ACHN (cell line): ENCODE data around the gene HDAC7.

Source experiments
- DNase-seq: peaks from one replicate; pipeline ENCODE4 v3.0.0-alpha.2; 2015
- in situ Hi-C: cut with HindIII; loops from 2 replicates; pipeline ENCODE4 v1.10.0; 2017; ENCODE audit warnings: low sequenced_read_pairs, low pct_ligation_motif_present, low pct_unique_long_range_greater_than_20kb

Gene HDAC7

GRCh38 chr12:47775100-47775911 lies 44.4 kb downstream of the HDAC7 start:
- in situ Hi-C loops, result loop anchor here (10.0 kb wide), 1 partner anchor 61 kb away; no protein-coding TSS in a partner anchor
- DNase-seq, result peak; percentile 53

DNA sequence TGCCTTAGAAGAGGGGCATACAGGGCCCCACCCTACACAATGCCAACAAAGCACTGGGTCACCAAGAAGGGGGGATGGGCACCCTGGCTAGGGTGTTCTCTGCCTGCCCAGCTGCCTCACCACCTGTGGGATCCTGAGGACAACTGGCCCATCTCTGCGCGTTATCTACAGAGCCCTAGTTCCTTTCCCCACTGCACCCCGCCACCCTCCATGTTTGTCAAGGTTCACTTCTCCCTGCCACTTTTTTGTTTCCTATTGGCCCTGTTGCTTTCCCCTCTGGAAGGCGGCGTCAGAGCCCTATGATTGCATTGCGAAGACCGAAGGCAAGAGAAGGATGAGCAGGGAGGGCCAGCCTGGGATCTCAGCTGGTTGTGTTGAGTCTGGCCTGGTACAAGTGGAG lies 45.0 kb downstream of the HDAC7 start:
- in situ Hi-C loops, result loop anchor here (10.0 kb wide), 1 partner anchor 60 kb away; no protein-coding TSS in a partner anchor
- DNase-seq, result no peak

DNA sequence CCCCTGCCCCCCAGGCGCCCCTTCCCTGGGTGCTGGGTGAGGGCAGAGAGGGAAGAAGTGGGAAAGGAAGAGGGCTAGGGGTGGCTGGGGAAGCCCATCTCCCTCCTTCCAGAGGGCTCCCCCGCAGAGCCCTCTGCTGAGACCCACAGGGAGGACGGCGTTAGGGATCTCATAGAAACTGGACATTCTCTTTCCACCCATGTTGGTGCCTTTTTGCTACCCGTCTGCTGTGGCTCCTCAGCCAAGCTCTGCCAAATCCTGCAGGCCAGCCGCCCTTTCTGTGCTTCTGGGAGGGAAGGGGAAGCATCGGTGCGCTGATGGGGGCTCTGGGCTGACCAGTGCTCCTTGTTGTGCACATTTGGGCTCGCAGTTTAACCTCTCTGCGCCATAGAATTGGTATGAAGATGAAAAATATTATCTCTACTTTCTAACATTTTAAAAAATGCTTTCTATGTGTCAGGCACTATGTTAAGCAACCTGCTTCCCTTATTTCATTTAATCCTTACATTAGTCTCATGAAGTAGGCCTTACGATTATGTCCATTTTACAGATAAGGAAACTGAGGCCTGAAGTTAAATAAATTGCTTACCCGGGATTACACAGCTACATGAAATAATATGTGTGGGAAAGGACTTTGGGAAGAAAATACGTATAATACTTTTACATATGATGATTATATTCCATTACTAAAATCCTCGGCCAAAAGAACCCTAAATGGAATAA lies 45.7 kb downstream of the HDAC7 start:
- in situ Hi-C loops, result loop anchor here (10.0 kb wide), 1 partner anchor 59 kb away; no protein-coding TSS in a partner anchor

DNA sequence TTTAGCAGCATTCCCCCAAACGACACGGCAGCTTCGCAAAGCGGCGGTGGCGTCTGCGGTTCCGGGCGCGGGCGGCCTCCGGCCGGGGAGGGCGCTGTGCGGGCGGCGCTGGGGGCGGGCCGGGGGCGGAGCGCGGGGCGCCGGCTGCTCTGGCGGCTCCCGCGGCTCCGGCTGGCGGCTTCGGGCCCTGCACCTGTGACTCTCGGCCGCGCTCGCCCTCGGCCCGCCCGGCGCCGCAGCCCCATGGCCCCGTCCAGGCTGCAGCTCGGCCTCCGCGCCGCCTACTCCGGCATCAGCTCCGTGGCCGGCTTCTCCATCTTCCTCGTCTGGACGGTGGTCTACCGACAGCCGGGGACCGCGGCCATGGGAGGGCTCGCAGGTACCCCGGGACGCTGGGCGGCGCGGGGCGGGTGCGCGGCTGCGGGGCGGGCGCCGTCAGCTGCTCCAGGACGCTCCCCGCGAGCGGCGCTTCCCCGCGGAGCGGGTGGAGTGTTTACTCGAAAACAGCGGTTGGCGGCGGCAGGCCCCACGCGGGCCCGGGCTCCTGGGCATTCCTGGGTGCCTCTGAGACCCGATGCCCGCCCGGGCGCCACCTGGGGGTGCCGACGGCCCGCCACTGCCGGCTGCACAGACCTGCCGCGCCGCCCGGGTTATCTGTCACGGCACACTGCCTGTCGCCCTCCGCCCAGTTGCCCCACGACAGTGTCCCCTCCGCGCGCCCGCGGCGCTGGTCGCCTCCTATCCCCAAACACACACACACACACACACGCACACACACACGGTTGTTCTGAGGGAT lies 46.4 kb downstream of the HDAC7 start, which contains the start of gene SLC48A1:
Gene SLC48A1, plus strand, starts transcription at position 177 of the 796 bp plus-strand sequence. Its CDS starts 67 bp downstream, at position 244.
- peak; percentile 81 for DNase-seq

More for the DNA sequence above, 45.7 kb downstream of the HDAC7 start:
- DNase-seq, result no peak

GRCh38 chr12:47772738-47773061 lies 47.0 kb downstream of the HDAC7 start:
- in situ Hi-C loops, result loop anchor here (10.0 kb wide), 1 partner anchor 58 kb away; no protein-coding TSS in a partner anchor
- no peak for DNase-seq

More for the DNA sequence above, 46.4 kb downstream of the HDAC7 start, which contains the start of gene SLC48A1:
- in situ Hi-C loops, result loop anchor here (10.0 kb wide), 1 partner anchor 58 kb away; no protein-coding TSS in a partner anchor

DNA sequence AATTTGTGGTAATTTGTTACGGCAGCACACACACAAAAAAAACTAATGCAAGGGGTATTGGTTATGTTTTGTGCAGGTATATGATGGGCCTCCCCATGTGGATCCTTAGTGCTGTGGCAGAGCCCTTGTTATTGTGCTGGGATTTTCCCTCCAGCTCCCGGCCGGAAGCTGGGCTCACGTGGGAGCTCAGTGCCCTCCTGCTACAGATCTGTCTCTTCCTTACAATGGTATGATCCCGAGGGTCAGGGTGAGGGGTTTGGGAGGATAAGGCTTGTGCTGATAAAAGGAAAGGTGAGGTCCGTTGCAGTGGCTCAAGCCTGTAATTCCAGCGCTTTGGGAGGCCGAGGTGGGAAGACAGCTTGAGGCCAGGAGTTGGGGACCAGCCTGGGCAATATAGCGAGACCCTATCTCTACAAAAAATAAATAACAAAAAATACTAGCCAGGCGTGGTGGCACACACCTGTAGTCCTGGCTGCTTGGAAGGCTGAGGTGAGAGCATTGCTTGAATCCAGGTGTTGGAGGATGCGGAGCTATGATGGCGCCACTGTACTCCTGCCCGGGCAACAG lies 47.5 kb downstream of the HDAC7 start:
- DNase-seq, result no peak
- in situ Hi-C loops, result loop anchor here (10.0 kb wide), 1 partner anchor 57 kb away; no protein-coding TSS in a partner anchor

GRCh38 chr12:47771304-47771703 lies 48.4 kb downstream of the HDAC7 start:
- no peak for DNase-seq
- in situ Hi-C loops, result loop anchor here (10.0 kb wide), 1 partner anchor 57 kb away; no protein-coding TSS in a partner anchor

DNA sequence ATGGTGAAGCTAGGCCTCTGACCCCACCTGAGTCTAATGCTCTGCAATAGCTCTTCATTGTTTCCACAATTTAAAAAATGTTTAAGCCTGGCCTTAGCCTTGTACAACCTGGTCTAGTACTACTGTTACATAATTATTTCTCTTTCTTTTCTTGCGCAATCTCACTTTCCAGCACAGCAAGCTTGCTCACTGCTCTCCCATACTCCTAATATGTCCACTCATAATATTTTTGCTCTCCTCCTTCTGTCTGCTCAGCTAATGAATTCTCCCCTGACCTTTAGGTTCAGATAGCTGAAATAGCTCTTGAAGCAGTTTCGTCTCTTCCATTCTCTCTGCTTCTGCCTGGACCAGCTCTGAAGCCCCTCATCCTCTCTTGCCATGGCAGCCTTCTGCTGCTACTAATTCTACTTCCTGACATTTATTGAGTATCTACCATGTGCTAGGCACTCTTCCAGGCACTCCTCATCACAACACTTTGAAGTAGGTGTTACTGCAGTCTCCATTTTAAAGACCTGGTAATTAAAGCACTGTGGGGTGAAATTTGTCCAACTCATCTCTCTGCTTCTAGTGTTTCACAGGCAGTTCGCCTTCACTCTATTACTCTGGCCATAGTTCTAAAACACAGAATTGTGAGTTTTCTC lies 49.5 kb downstream of the HDAC7 start:
- in situ Hi-C loops, result loop anchor here (10.0 kb wide), 1 partner anchor 55 kb away; no protein-coding TSS in a partner anchor
- no peak for DNase-seq

DNA sequence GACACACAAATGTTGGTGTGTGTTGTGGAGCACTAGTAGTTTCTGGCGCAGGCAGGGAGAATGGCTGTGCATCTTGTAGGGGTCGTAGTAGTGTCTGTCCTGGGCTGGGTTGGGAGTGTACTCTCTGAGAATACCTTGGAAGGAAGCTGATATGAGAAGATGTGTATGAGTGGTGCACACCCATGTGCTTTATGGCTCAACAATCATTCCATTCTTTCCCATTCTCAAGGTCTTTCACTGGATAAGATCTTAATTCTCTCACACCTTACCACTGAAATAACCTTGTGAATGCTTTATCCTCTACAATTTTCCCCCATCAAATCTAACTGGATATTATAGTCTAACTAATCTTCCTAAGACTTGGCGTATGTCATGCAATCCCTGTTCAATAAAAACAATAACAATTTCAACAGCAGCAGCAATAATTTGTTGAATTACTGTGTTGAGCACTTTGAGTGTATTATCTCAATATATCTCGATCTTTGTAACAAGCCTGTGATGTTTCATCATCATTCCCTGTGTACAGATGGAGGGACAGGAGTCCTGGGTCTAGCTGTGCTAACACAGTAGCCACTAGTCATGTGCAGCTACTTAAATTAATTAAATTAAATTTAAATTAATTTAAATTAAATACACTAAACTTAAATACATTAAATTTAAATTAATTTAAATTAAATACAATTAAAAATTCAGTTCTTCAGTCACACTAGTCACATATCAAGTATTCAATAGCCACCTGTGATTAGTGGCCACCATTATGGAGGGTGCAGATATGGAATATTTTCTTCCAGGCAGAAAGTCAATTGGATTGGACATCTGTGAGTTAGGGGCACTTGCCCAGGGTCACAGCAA lies 50.2 kb downstream of the HDAC7 start:
- in situ Hi-C loops, result loop anchor here (10.0 kb wide), 1 partner anchor 55 kb away; no protein-coding TSS in a partner anchor
- DNase-seq, result no peak

DNA sequence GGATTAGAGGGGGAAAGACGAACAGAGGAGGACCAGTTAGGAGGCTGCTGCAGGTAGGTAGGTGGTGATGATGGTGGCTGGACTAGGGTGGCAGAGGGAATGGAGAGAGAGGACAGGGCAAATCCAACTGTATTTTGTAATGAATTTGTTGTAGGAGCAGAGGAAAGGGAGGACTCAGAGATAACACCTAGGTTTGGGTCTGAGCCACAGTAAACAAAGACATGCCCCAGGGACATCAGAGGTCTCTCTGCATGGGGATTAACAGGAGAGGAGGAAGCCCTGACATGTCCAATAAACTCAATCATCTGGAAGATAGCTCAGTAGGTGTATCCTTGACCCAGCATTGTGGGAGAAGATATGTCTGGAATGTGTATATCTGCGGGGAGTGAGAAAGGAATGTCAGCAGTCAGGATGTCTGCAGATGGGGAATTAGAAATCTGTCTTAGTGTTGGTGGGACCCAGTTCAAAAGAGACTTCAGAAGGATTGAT lies 51.3 kb downstream of the HDAC7 start:
- DNase-seq, result peak; percentile 97
- in situ Hi-C loops, result no loop called here

- in situ Hi-C loops, result no loop called here
- DNase-seq, result peak; percentile 73
Observed at GRCh38 chr12:47767216-47767724, 52.4 kb downstream of the HDAC7 start.

DNA sequence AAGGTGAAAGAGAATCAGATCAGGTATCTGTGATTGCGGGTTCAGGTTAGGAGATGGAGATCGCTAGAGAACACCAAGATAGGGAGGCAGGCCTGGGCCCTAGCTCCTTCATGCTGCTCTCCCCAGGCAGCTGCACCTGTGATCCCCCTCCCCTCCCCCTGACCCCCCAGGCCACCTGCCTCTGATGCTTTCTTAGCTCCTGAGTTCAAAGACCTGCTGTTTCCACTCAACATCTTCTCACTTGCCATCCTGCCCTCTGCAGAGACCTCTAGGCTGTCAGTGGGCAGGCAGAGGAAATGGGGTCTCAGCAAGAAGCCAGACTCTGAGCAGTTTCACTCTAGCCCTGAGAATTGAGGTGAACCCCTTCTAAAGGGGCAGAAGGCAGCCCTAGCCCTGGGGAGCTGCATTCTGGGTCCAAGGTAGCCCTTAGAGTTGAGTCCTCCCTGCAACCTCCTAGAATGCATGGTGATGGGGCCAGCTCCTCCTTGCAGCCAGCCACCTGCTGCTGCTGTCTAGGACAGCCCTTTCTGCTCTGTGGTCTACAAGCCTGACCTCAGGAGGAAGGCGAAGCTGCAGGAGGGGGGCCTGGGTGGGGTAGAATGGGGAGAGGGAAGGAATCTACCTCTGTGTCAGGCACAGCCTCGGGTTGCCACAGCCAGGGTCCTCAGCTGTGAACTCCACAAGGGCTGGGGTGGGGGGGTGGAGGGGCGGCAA lies 53.0 kb downstream of the HDAC7 start:
- no peak for DNase-seq
- in situ Hi-C loops, result no loop called here

DNA sequence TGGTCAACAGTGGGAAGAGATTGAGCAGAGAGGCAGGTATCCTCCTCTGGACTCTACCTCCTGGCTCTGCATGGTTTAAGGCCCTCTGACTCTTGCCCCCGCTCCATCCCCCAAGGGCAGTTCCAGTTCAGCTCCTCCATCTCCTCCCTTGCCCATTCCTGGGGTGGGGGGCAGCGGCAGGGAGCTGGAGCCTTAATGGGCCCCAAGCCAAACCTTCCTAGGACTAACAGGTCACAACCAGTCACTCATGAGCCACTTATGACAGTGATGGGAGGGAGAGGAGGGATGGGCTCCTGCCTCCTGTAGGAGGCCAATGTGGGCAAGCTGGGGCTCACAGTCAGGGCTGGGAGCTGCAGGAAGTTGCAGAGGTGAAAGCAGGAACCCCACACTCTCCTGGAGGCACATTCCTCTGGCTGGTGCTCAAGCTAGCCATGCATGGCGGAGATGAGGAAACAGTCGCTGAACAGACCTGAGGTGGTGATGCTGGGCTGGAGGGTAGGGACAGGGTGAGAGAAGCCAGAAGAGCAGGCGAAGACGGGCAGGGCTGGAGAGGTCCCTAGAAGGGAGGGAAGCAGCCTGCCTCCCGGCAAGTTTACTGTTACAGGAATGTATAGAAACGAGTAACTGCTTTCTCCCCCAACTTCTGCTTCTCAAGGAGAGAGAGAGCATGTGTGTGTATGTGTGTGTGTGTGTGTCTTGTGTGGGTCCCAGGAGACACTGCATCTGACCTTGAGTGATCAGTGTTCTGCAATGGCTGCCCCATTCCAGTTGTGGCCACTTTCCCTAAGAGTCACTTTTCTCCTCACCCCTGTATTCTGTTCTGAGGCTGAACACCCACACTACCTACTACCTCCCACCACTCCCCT lies 56.0 kb downstream of the HDAC7 start:
- in situ Hi-C loops, result no loop called here
- peak; percentile 100 for DNase-seq

DNA sequence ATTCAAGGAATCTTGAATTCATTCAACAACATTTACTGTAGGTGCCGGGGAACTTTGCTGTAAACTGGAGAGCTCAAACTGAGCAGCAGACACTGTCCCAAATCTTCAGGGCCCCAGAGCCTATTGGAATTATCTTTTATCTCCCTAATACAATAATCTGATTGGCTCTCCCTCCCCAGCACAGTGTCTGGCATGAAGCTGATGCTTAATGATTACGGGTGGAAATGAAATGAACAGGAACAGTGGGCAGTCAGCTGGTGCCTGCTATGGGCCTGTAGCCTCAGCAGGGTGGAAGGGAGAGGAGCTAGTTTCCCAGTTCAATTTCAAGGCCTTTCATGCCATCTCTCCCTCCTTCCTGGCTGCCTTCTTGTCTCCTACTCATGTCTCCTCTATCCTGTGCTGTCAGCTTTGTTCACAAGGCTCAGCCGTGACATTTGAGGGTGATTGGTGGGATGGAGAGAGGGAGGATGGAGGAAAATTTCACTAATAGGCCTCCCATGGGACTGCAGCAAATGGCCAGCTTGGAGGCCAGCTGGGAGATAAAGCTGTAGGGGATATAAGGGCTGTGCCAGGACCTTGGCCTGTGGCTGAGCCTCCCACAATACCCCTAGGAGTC lies 56.7 kb downstream of the HDAC7 start:
- DNase-seq, result peak; percentile 86
- in situ Hi-C loops, result no loop called here
